Hematopoietic multipotent progenitor cell treated with erythropoietin and hydrocortisone succinate and interleukin-3 and kit ligand, for 17 days (in vitro differentiated cells): Measurements from ENCODE around the gene ATXN1.

ENCODE experiments used
- DNase-seq: peaks from one replicate; pipeline ENCODE4 v3.0.0-alpha.2; 2015; ENCODE audit warnings: low spot score

ATXN1 gene

DNA sequence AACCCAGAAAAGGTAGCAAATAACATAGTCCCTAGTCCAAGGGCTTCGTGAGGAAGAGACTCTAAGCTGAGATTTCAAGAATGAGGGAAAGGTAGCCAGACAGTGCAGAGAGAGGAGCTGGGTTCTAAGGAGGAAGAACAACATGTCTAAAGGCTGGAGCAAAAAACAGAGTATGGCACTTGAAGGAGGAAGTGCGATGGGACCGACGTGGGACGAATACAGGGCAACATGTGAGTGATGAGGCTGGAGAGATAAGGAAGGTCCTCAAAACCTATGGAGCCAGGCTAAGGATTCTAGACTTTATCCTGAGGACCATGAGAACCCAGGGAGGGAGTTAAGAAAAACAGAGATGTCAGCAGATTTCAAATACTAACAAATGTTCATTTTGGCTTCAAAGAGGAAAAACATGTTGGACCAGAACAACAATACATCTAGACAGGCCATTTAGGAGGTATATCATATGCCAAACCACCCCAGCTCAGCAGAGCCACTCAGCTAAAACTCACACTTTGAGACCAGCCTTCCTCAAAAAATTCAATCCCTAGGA is 17.5 kb downstream of the ATXN1 start:
- no peak for DNase-seq

DNA sequence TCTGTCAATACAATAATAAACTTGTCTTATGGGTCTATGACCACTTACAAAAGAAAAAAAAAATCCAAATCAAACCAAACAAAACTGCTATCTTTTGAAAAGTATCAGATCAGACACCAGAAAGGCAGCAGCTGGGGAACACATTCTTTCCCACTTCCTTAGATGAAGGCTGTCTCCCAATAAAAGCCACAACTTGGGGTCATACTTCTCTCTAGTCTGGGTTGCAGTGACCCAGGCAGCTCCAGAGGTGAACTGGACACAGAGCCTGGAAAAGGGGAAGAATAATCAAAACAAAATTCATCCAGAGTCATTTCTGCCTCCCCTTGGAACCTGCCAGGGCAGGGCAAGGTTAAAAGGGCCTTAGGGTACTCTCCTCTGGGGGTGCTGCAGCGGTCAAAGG is 19.1 kb downstream of the ATXN1 start:
- no peak for DNase-seq

DNA sequence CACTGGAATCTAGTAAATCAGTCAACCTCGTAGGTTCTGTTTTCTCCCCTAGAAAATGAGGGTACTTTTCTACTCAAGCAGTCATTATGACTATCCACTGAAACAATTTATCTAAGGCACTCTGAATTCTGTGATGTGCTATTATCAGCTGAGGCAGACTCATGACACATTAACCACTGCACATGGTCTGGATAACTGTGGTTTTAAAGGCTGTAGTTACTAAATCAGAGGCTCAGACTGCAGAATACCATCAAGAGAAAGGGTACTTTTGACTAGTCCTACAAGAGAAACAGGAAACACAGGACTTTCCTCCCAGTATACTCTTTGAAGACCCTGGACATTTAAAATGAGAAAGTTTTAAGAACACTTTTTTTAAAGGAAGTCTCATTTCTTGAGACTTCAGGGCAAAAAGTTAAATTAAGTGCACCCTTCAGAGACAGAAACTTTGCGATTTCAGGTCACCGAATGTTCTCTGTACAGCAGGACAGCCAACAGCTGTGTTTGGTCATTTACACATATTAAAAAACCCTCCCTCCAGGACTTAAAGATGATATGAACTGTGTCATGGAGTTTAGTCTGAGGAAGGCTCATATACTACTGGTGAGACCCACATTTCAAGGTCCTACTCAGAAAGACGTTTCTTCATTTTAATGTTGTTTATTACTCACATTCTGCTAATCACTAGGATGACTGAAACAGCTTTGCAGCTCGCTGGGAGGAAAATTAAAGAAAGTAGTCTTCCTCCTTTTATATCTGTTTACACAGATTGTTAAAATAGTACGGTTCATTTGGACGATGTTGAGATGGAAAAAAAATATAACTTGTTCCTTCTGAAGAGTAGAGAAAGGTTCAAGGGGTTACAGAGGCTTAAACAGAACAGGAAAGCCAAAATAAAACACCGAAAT is 19.9 kb downstream of the ATXN1 start:
- DNase-seq = no peak

DNA sequence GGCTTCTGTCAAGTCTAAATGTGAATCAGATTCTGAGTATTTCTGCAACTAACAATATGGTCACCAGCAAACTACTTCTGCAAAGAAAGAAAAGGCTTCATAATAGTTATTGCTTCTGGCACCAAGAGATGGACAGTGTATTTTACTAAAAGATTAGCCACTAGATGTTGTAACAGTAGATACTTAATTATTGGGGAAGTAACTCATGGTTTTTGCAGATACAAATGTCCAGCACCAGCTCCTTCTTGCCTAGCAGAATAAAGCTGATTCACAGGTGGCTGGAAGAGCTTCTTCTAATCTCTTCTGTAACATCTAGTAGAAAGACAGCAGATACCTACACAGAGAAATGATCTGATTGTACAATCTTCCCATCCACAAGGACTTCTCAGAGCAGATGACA is 21.2 kb downstream of the ATXN1 start:
- DNase-seq = no peak

DNA sequence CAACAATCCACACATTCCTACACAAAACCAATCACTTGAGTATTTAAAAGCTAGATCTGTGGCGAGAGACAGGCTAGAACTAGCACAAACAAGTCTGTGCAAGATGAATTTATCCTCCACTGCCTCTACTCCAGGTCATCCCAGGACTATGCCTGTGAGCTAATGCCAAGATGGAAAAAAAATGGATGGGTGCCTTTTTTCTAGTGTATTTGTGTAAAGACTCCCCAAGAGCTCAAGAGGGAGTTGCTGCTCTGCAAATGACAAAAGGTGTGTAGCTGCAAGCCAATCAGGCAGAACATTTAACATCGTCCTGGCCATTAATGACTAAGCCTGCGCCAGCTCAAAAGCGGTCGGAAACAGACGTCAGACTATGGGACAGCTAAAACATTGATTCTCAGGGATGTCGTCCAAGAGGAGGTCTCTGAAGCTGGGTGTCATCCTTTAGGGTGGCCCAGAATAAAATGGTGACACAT is 21.9 kb downstream of the ATXN1 start:
- DNase-seq = no peak

DNA sequence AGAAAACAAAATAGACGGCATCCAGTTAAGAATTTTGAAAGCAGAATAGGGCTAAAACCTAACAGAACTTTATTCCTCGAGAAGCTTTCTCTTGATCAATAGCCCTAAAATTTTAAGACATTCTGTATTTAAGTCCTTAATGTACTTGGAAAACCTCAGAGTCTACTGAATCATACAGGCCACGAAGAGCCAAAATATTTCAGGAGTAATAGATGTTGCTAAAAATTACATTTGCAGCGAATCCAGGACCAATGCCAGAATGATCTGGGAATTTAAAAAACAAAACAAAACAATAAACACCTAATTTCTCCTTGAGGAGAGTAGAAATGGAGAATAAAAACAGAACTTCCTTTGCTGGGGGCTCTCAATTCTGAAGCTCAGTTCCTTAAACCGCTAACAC is 23.3 kb downstream of the ATXN1 start:
- no peak for DNase-seq

DNA sequence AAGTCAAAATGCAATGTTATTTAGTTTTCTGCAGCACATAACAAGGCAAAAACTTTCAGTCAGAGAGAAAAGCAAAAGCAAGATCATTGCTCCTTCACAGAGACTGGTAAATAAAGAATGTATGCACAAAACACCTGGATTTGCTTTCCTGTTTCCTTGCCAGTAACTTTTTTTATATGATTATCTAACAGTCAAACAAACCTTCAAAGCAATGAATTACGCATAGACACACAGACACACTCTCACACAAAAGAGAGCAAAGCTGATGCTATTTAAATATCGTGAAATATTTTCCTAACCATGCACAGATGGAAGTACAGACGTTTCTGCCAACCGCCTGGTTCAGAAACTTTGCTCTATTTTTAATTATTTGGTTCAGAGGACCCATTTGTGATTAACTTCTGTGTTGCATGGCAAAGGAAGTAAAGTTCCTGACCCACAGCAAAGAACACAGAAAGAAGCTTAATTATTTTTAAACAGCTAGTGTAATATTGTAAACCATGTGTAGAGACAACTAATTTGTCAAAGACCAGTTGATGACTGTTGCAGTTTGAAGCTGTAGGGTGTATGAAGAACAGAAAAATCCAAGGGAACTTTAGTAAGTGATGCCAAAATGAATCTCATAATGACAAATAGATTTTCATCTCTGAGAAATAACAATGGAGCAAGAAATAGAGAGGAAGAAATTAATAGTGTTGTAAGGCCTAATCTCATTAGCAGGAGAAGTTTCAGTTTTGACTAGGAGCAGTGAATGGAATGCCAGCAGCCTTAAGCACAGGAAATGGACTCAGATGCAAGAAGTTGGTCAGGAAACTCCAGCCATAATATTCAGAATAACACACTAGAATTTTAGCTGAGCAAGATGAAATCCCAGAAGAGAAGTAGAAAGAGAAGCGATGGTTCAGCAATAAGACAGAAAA is 24.1 kb downstream of the ATXN1 start:
- no peak for DNase-seq

DNA sequence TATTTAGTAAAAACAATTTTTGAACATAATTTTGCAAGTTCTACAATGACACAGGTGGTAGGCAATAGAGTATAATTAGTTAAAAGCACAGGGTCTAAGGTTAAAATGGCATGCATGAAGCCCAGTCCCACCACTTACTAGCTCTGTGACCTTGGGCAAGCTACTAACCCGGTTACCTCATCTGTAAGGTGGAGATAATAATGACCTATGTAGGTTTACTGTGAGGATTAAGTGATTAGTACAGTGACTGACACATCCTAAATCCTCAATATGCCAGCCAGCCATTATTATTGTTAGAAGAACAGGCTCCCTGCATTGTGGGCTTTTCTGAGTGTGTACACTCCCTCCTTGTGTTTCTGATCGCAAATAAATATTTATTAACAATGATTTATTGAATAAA is 26.2 kb downstream of the ATXN1 start:
- no peak for DNase-seq

DNA sequence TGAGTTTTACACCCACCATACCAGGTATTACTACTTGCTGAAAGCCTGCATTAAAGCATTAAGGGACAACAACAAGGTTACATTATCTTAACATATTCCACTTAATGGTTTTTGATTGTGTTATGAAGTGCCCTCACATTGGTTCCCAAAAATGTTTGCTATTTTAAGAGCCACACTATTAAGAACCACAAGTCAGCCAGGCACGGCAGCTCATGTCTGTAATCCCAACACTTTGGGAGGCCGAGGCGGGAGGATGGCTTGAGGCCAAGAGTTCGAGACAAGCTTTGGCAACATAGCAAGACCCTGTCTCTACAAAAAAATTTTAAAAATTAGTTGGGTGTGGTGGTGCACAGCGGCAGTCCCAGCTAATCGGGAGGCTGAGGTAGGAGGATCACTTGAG is 28.2 kb downstream of the ATXN1 start:
- no peak for DNase-seq

DNA sequence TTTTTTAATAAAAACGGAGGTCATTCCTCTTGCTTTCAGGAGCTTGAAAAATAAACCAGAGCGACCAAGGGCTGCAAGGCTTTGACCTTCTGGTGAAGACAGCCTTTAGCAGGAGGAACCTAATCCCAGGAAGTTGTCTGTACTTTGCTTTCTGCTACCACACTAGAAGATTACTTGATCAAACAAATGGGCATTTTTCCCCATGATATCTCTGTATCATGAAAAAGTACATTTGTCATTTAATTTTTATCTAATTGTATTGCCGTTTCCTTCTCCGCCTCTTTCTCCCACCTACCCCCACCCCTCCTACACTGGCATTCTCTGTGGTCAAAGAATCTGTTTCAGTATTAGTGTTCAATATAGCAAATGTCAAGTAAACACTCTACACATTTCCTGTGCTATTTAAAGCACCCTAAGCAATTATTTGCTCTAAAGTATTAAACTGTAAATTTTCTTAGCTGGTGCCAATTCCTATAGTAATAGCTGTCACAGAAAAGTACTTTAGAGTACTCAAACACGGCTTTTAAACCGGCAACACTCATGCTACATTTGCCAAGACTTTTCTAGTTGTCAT is 29.7 kb downstream of the ATXN1 start:
- no peak for DNase-seq

DNA sequence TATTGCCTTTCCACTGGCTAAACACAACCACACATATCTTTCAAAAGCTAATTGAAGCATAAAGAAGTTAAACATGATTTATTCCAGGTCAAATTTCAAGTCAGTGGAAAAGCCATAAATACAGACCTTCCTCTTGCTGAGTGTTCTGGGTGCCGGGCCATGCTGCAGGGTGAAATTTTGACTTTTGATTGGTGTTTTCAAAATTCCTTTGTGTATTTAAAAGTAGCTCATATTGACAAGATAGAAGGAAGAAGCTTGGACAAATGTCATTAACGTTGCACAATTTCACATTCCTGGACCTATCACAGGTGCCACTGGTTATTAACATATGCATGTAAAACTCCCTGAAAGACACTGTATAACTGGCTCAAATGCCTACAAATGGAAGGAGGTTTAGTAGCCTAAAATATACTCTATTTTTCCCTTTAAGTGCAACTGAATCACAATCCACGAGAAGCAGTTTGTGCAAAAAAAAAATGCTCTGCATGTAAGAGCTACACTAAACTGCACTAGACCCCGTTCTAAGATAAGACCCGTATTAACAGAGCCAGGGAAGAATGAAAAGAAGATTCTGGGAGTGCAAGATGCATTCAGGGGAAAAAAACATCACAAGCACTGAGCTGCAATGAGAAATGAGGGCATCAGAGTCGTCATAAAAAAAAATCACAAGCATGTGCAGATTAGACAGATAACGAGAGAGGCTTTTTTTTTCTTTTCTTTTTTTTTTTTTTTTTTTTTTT is 30.4 kb downstream of the ATXN1 start:
- DNase-seq = no peak

DNA sequence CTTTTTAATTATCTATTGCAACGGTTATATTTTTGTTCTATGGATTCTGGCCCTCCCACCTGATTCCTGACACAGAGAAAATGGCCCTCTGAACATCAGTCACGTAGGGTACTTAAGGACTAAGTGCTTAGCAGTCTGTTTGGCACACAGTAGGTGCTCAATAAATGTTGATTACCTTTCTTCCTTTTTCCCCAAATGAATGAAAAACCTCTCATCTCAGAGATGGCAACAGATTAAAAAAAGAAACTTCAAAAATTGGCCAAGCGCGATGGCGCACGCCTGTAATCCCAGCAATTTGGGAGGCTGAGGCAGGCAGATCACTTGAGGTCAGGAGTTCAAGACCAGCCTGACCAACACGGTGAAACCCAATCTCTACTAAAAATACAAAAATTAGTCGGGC is 31.5 kb downstream of the ATXN1 start:
- no peak for DNase-seq

DNA sequence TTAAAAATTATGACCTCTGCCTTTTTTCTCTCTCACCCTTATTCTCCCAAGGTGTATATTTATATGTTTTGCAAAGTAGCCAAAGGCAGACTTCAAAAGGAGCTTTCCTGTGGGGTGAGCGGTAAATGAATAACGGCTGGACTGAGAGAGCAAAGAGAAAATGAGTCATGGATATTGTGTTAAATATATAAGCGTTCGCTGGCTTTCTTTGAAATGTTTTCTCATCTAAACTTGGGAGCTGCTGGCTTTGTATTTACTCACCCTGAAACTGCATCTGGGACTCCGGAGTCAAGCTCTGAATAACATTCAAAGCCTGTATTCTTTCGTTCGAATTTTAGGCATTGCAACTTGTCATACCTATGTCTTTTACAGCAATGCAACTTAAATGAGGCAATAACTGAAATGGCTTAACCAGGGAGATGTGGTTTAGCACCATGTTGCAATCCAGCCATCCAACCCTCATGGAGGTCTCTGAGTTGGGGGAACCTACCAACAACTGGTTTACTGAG is 32.0 kb downstream of the ATXN1 start:
- DNase-seq = no peak

DNA sequence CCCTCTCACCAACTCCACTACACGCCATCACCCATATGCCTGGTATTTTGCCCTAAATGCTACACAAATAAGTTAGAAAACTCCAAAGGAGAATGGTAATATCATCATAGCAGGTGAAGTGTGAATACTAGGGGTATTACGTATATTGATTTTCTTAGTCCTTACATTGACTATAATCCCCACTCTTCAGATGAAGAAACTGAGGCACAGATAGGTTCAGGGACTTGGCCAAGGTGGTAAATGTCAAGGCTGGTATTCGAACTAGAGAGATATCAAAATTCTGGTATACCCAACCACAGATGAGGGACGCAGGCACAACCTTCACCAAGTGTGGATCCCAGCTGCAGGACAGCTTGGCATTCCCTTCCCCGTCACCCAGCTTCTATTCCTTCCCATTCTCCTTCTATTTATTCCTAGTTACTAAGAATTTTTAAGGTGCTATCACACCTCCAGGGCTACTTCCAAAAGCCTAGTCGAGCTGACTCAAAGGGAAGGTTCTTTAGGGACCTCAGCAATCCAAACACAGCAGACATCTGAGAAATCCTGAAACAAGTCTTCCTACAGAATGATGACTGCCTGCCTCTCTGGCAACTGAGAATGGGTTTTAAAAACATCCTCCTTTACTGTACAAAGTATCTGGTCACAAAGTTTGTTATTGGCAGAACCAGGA is 32.6 kb downstream of the ATXN1 start:
- DNase-seq = no peak

DNA sequence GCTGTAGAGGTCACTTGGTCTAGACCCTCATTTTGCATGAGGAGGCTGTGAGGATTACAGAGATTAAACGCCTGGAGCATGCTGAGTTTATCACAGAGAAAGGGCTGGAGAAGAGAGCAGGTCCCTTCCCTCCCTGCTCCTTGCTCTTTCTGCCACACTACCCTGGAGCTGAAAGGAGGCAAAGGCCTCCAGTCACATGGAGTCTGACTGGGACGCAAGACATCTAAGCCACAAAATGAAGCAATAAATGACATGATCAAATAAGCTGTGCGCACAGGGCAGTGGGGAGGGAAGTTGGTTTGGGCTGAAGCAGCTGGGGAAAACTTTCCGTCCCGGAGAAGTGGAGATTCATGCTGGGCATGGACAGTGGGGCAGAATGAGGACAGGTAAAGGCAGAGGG is 33.3 kb downstream of the ATXN1 start:
- DNase-seq = no peak

DNA sequence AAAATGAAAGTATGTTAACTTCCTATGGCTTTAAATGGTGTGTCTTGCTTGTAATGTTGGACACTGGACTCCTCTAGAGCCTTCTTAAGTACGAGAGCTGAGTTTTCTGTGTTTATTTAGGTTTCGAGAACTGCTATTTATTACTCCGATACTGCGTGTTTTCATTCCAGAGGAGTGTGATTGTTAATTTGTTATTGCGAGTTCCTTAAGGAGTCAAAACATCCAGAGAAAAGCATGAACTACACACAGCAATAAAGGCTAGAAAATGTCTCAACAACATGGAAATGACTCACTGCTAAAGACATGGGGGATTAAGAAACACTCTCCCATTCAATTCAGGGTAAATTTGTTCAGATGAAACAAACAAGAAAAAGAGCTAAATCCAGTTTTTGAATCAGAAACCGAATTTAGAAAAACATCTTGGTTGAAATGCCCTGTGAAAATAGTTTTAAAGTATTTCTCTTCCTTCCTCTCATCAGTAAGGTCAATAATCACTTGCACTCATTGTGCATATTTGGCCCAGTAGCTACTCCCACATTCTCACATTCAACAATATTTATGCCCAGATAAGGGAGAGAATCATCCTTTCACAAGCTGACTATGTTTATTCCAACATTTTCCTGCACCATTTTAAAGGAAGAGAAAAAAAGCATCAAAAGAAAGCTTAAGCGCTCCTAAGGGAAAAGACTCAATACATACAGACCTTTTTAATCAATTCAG is 36.0 kb downstream of the ATXN1 start:
- DNase-seq = no peak

DNA sequence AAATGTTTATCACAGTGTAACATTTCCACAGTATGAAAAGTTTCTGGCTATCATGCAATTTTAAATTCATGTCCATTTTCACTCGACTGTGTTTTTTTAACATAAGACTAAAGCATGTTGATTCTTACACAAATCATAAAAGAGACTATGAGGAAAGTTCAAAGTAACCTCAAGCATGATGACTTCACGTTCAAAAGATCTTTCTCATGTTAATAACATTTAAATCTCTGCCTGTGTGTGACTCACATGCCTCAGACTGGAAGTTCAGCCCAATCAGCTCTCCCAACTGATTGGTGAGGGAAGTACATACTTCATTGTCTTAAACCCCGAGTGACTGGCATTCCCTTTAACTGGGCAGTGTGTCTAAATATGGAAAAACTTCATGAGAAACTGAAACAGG is 37.4 kb downstream of the ATXN1 start:
- DNase-seq = no peak

DNA sequence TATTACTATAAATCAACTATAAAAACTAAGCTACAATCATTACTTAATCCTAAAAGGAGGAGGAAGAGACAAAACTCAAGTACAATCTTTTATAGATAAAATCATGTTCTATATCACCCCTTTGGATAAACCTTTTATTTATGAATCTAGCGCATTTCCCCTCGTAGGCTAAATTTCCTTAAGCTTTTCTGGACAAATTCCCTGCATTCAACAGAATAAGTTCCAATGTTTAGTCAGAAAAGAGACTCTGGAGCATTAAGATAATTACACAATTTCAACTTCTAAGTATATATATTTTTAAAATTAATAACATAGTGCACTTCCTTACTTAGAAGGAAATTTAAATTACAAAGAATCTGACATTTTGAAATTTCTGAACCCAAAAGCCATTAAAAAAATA is 37.9 kb downstream of the ATXN1 start:
- no peak for DNase-seq

DNA sequence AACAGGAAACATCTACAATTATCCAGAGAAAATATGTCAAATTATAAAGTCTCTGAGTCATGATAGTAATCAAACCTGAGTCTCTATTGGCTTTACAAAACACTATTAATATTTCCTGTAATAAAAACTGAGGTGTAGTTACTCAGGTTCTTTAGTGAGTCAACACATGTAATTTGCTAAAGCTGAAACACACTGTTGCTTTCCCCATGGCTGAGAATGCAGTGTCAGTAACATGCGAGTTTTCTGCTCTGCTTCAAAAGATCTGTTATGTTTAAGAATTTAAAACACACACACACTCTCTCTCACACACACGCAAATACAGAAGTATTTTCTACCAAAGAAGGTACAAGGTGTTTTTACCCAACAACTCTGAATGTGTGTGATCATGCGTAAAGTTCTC is 38.6 kb downstream of the ATXN1 start:
- DNase-seq = no peak

DNA sequence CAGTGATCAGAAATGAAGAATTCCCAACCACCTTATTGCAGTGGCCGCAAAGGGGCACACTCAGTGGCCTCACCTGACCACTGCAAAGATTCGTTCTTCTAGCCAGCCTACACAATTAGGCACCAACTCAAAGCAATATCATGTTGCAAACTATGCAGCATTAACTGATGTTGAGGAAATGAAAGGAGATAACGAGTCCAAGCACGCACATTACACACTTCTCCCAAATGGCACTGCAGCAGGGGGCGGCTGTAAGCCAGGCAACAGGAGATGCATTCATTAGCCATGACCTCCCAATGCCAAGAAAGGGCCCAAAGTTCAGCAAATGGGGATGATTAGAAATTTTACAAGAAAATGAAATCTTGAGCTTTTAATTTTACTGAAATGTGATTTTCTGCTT is 39.3 kb downstream of the ATXN1 start:
- DNase-seq = no peak
